ENCODE results near the gene MYL11.
A peak's percentile ranks its signal among the peaks of the same experiment; 100 is the strongest.

MYL11 gene

GRCh38 chr16:30395155-30395991 lies 20.8 kb downstream of the MYL11 start, which contains the start of gene ZNF48 (continued):
- no peak for TF ChIP-seq GFI1B (tag by site-specific recombination; IDR thresholded peaks at IDR 0.05)
- no peak for TF ChIP-seq ZNF311 (tag by site-specific recombination; IDR thresholded peaks at IDR 0.05; ENCODE audit: borderline replicate concordance)
- TF ChIP-seq ZNF292 (tag by site-specific recombination; IDR thresholded peaks at IDR 0.05; ENCODE audit: borderline replicate concordance, low read depth), result no peak
- no peak for TF ChIP-seq ZBTB49 (tag by site-specific recombination; IDR thresholded peaks at IDR 0.05; ENCODE audit: low read depth)
- no peak for TF ChIP-seq ZNF23 (tag by site-specific recombination; IDR thresholded peaks at IDR 0.05; ENCODE audit: borderline replicate concordance)
- no peak for TF ChIP-seq WT1 (tag by site-specific recombination; IDR thresholded peaks at IDR 0.05)
- no peak for TF ChIP-seq ZNF155 (tag by site-specific recombination; IDR thresholded peaks at IDR 0.05)
- TF ChIP-seq, protein P1, sequence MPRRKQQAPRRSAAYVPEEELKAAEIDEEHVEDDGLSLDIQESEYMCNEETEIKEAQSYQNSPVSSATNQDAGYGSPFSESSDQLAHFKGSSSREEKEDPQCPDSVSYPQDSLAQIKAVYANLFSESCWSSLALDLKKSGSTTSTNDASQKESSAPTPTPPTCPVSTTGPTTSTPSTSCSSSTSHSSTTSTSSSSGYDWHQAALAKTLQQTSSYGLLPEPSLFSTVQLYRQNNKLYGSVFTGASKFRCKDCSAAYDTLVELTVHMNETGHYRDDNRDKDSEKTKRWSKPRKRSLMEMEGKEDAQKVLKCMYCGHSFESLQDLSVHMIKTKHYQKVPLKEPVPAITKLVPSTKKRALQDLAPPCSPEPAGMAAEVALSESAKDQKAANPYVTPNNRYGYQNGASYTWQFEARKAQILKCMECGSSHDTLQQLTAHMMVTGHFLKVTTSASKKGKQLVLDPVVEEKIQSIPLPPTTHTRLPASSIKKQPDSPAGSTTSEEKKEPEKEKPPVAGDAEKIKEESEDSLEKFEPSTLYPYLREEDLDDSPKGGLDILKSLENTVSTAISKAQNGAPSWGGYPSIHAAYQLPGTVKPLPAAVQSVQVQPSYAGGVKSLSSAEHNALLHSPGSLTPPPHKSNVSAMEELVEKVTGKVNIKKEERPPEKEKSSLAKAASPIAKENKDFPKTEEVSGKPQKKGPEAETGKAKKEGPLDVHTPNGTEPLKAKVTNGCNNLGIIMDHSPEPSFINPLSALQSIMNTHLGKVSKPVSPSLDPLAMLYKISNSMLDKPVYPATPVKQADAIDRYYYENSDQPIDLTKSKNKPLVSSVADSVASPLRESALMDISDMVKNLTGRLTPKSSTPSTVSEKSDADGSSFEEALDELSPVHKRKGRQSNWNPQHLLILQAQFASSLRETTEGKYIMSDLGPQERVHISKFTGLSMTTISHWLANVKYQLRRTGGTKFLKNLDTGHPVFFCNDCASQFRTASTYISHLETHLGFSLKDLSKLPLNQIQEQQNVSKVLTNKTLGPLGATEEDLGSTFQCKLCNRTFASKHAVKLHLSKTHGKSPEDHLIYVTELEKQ (tag by site-specific recombination; IDR thresholded peaks at IDR 0.05; ENCODE audit: borderline replicate concordance), result no peak; the same call in 1 of the 2 replicates
- TF ChIP-seq ZNF747 (tag by site-specific recombination; IDR thresholded peaks at IDR 0.05), result no peak
- TF ChIP-seq, protein P2, sequence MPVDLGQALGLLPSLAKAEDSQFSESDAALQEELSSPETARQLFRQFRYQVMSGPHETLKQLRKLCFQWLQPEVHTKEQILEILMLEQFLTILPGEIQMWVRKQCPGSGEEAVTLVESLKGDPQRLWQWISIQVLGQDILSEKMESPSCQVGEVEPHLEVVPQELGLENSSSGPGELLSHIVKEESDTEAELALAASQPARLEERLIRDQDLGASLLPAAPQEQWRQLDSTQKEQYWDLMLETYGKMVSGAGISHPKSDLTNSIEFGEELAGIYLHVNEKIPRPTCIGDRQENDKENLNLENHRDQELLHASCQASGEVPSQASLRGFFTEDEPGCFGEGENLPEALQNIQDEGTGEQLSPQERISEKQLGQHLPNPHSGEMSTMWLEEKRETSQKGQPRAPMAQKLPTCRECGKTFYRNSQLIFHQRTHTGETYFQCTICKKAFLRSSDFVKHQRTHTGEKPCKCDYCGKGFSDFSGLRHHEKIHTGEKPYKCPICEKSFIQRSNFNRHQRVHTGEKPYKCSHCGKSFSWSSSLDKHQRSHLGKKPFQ (tag by site-specific recombination; IDR thresholded peaks at IDR 0.05), result no peak
- peak; percentile 75 for TF ChIP-seq ZNF610 (tag by site-specific recombination; IDR thresholded peaks at IDR 0.05; ENCODE audit: borderline replicate concordance)
- peak; percentile 56 for TF ChIP-seq YY1 (tag by site-specific recombination; IDR thresholded peaks at IDR 0.05)
- 0 out of 2 replicates have a peak, but pooled peaks have one; percentile 20 for TF ChIP-seq FEZF1 (tag by site-specific recombination; IDR thresholded peaks at IDR 0.05)
- TF ChIP-seq MZF1 (tag by site-specific recombination; IDR thresholded peaks at IDR 0.05; ENCODE audit: borderline replicate concordance), result no peak
- TF ChIP-seq ZNF426 (tag by site-specific recombination; IDR thresholded peaks at IDR 0.05), result no peak
- TF ChIP-seq ZNF16 (tag by site-specific recombination; IDR thresholded peaks at IDR 0.05; ENCODE audit: low read depth), result no peak
- TF ChIP-seq, protein P3, sequence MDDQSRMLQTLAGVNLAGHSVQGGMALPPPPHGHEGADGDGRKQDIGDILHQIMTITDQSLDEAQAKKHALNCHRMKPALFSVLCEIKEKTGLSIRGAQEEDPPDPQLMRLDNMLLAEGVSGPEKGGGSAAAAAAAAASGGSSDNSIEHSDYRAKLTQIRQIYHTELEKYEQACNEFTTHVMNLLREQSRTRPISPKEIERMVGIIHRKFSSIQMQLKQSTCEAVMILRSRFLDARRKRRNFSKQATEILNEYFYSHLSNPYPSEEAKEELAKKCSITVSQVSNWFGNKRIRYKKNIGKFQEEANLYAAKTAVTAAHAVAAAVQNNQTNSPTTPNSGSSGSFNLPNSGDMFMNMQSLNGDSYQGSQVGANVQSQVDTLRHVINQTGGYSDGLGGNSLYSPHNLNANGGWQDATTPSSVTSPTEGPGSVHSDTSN (CRISPR knock-in tag; IDR thresholded peaks at IDR 0.05), result peak; percentile 78
- no peak for TF ChIP-seq ZNF626 (tag by site-specific recombination; IDR thresholded peaks at IDR 0.05)
- TF ChIP-seq ZNF530 (tag by site-specific recombination; IDR thresholded peaks at IDR 0.05; ENCODE audit: low read depth), result no peak
- peak; percentile 95 for TF ChIP-seq IKZF3 (tag by site-specific recombination; IDR thresholded peaks at IDR 0.05)
- TF ChIP-seq ZSCAN5A (tag by site-specific recombination; IDR thresholded peaks at IDR 0.05), result peak; percentile 80
- TF ChIP-seq ZNF701 (tag by site-specific recombination; IDR thresholded peaks at IDR 0.05), result no peak
- no peak for TF ChIP-seq ZNF558 (tag by site-specific recombination; IDR thresholded peaks at IDR 0.05)
- TF ChIP-seq, protein P4, sequence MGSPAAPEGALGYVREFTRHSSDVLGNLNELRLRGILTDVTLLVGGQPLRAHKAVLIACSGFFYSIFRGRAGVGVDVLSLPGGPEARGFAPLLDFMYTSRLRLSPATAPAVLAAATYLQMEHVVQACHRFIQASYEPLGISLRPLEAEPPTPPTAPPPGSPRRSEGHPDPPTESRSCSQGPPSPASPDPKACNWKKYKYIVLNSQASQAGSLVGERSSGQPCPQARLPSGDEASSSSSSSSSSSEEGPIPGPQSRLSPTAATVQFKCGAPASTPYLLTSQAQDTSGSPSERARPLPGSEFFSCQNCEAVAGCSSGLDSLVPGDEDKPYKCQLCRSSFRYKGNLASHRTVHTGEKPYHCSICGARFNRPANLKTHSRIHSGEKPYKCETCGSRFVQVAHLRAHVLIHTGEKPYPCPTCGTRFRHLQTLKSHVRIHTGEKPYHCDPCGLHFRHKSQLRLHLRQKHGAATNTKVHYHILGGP (tag by site-specific recombination; IDR thresholded peaks at IDR 0.05), result no peak
- peak; percentile 55 for TF ChIP-seq SP7 (tag by site-specific recombination; IDR thresholded peaks at IDR 0.05)
- peak; percentile 46 for TF ChIP-seq KLF1 (tag by site-specific recombination; IDR thresholded peaks at IDR 0.05)
- TF ChIP-seq EGR2 (tag by site-specific recombination; IDR thresholded peaks at IDR 0.05; ENCODE audit: low read depth), result peak; percentile 77
- 0 out of 2 replicates have a peak, but pooled peaks have one; percentile 75 for TF ChIP-seq HOXC10 (CRISPR knock-in tag; IDR thresholded peaks at IDR 0.05)

Measured in HEK293 (cell line).